NCI-H1092 treated with DMSO at 0.1 percent for 48 hours (cell line): ENCODE data around the gene NMT1.
"Not testable (repeated sequence)": the region's sequence is repeated elsewhere in the genome, so short reads cannot be mapped to it uniquely, and the experiment has no call there.

Experiments
- DNase-seq: peaks from one replicate; lab custom pipeline; 2025; lab: John Stamatoyannopoulos, UW

The NMT1 gene

GRCh38 chr17:45038728-45039634, 22.1 kb upstream of the NMT1 start:
- no peak for DNase-seq

GRCh38 chr17:45040459-45040858, 20.7 kb upstream of the NMT1 start:
- DNase-seq, result no peak

GRCh38 chr17:45042346-45043120, 18.6 kb upstream of the NMT1 start:
- no peak for DNase-seq

- no peak for DNase-seq
Measured at GRCh38 chr17:45043813-45044540, 17.1 kb upstream of the NMT1 start.

GRCh38 chr17:45046537-45047125, 14.5 kb upstream of the NMT1 start:
- no peak for DNase-seq

GRCh38 chr17:45048795-45049563, 12.1 kb upstream of the NMT1 start:
- DNase-seq, result no peak

GRCh38 chr17:45050481-45051059, 10.5 kb upstream of the NMT1 start:
- DNase-seq, result peak; percentile 37

- peak; percentile 96 for DNase-seq
Measured at GRCh38 chr17:45051060-45051719, 9.9 kb upstream of the NMT1 start, which contains the start of gene DCAKD. Gene DCAKD (minus strand): TSS chr17:45051632. CDS start chr17:45034885, 16,747 bp downstream.

- DNase-seq, result not testable (repeated sequence)
Measured at GRCh38 chr17:45051720-45052051, 9.4 kb upstream of the NMT1 start.

- DNase-seq, result peak; percentile 54
Measured at GRCh38 chr17:45052052-45052772, 8.9 kb upstream of the NMT1 start.

GRCh38 chr17:45060382-45060796, 728 bp upstream of the NMT1 start:
- DNase-seq, result no peak

- DNase-seq, result no peak
Measured at GRCh38 chr17:45061606-45062205, 589 bp downstream of the NMT1 start.

GRCh38 chr17:45063198-45063597, 2.1 kb downstream of the NMT1 start:
- no peak for DNase-seq

GRCh38 chr17:45067637-45068036, 6.5 kb downstream of the NMT1 start:
- DNase-seq, result no peak

- DNase-seq, result no peak
Measured at GRCh38 chr17:45070001-45070400, 8.9 kb downstream of the NMT1 start.

- DNase-seq, result no peak
Measured at GRCh38 chr17:45070809-45071208, 9.7 kb downstream of the NMT1 start.

GRCh38 chr17:45073414-45074070, 12.4 kb downstream of the NMT1 start:
- no peak for DNase-seq

- no peak for DNase-seq
Measured at GRCh38 chr17:45077643-45078042, 16.5 kb downstream of the NMT1 start.
